Measurements from ENCODE around the gene RPL28.

Gene RPL28

GRCh38 chr19:55377356-55378131 is 8.2 kb upstream of the RPL28 start:
- no peaks in the 10 kb centered on the region for H3K9me3 Mint-ChIP-seq
- no peak overlapping the region for H3K4me3 Mint-ChIP-seq
- H3K36me3 Mint-ChIP-seq = peaks cover 6% of the 10 kb centered on the region
- ATAC-seq (no peak), DNase-seq (ENCODE audit: low spot score in 2 of 2) (no peak)
- H3K27ac Mint-ChIP-seq = no peak overlapping the region
- peaks cover 27% of the 10 kb centered on the region for H3K4me1 Mint-ChIP-seq

DNA sequence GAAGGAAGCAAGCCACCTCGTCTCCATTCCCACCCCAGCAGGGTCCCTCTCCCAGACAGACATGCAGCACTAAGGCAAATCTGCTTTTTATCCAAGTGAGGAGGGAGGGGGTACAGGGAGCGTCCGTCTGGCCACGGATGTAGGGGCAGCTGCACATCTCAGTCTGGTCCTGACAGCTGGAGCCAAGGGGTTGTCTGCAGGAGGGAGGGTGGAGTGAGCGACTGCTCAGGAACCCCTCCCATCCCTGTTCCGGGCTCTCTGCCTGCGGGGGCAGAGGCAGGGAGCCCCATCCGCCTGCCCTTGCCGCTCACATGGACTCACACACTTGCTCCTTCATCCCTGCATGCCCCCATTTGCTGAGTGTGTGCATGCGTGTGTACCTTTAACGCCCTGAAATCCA is 6.6 kb upstream of the RPL28 start:
- Mint-ChIP-seq H3K4me3 (no peak overlapping the region), H3K4me1 (peaks cover 28% of the 10 kb centered on the region), H3K9me3 (no peaks in the 10 kb centered on the region), H3K27ac (no peak overlapping the region), H3K36me3 (peaks cover 6% of the 10 kb centered on the region)
- ATAC-seq = no peak
- no peak for DNase-seq (ENCODE audit: low spot score in 2 of 2)

GRCh38 chr19:55382013-55382412 is 3.7 kb upstream of the RPL28 start:
- Mint-ChIP-seq H3K36me3 (peaks cover 26% of the 10 kb centered on the region), H3K4me3 (peak overlapping the region; percentile 99), H3K27ac (peak overlapping the region; percentile 100), H3K4me1 (peaks cover 52% of the 10 kb centered on the region), H3K9me3 (no peaks in the 10 kb centered on the region)
- DNase-seq (ENCODE audit: low spot score in 2 of 2) (no peak), ATAC-seq (no peak)

DNA sequence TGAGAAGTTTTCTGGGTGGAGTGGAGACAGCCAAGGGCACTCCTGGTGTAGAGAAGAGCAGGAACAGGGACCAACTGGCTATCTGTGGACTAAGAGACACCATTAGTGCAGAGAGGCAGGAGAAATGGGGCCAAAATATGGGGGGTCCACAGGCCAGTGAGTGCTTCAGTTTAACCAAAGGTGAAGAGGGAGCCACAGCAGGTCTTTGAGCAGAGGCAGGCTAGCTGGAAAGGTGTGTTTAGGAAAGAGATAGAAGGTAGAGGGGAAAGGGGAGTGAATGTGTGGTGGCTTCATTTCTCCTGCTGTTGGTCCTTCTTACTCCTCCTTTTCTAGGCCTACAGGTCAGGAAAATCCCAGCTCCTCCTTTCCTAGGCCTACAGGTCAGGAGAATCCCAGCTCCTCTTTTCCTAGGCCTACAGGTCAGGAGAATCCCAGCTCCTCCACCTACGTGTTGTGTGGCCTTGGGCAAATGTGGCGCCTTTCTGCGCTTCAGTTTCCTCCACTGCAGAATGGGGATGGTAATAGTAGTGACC is 3.1 kb upstream of the RPL28 start:
- no peaks in the 10 kb centered on the region for H3K9me3 Mint-ChIP-seq
- H3K27ac Mint-ChIP-seq = peak overlapping the region; percentile 100
- ATAC-seq (no peak), DNase-seq (ENCODE audit: low spot score in 2 of 2) (no peak)
- H3K36me3 Mint-ChIP-seq = peaks cover 32% of the 10 kb centered on the region
- H3K4me1 Mint-ChIP-seq = peaks cover 58% of the 10 kb centered on the region
- H3K4me3 Mint-ChIP-seq = peak overlapping the region; percentile 99

DNA sequence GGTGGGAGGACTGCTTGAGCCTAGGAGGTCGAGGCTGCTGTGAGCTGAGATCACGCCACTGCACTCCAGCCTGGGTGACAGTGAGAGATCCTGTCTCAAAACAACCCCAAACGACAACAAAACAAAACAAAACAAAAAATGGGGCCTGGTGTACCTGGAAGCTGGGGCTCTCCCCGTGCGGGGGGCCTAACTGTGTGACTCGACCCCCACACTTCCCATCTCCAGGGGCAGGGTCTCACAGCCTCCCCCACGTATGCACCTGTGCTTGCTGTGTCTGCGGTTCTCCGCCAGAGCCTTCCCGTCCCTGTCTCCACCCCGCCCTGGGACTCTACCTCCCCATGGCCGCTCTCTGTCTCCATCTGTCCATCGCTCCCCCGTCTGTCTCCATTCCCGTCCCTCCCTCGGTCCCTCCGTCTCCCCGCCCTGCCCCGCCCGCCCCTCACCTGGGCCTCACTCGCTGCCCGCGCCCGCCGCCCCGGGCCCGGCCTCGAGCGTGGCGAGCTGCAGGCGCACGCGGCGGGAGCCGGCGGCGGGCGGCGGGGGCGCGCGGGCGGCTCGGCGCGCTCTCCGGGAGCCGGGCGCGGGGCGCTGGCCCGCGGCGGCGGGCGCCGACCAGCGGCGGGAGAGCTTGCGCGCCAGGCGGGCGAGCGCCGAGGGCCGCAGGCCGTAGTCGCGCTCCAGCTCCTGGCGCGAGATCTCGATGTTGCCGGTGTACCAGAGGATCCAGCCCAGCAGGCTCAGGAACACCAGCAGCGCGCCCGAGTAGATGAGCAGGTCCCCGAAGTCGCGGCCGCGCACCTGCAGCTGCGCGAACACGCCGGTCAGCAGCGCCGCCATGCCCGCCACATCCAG is 2.2 kb upstream of the RPL28 start:
- Mint-ChIP-seq H3K4me3 (peak overlapping the region; percentile 99), H3K9me3 (no peaks in the 10 kb centered on the region), H3K27ac (peak overlapping the region; percentile 100), H3K36me3 (peaks cover 41% of the 10 kb centered on the region), H3K4me1 (peaks cover 67% of the 10 kb centered on the region)
- DNase-seq (ENCODE audit: low spot score in 2 of 2) = peak; percentile 41 to 77
- peak; percentile 19 for ATAC-seq

DNA sequence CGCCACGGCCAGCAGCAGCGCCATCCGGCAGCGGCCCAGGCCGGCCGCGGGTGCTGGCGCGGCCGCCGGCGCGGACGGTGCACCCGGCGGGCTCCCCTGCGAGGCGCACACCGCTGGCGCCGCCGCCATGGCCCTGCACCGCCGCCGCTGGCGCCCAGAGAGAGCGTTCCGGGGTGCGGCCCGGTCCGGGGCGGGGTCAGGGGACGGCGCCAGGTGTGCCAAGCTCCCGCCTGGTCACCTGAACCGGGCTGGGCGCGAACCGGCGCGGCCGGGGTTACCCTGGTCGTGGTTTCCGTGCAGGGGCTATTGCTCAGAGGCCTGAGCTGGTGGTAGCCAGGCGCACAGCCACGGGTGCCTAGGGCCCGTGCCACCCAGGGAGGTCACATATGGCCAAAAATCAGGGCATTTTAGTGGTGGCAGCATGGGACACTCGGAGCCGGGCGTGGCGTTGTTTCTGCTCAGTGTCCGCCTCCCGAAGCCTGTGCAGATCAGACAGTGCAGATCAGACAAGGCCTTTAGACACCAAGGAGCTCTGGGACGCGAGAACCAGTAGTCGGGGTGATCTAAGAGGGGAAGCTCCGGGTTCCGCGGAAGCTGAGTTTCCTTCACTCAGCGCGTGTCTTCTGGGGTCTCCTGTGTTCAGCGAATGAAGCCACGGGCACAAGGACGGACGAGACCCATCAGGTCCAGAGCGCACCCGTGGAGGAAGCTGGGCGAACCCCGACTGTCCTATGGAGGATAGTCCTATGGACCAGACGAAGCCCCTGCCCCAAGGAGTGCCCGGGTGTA is 1.4 kb upstream of the RPL28 start, which contains the start of gene TMEM238:
Gene TMEM238, minus strand, starts transcription at position 162 of the 789 bp plus-strand sequence. Its CDS starts 33 bp downstream, at position 129.
- ATAC-seq (peak; percentile 9), DNase-seq (ENCODE audit: low spot score in 2 of 2) (peak in 1 of 2 donors; percentile 76)
- Mint-ChIP-seq H3K9me3 (no peaks in the 10 kb centered on the region), H3K36me3 (peaks cover 47% of the 10 kb centered on the region), H3K27ac (peak within 1 kb of the TSS; percentile 100), H3K4me3 (peak within 1 kb of the TSS; percentile 99), H3K4me1 (peaks cover 73% of the 10 kb centered on the region)

- peak overlapping the region; percentile 100 for H3K27ac Mint-ChIP-seq
- peak overlapping the region; percentile 99 for H3K4me3 Mint-ChIP-seq
- peaks cover 77% of the 10 kb centered on the region for H3K4me1 Mint-ChIP-seq
- ATAC-seq (peak; percentile 84), DNase-seq (ENCODE audit: low spot score in 2 of 2) (peak; percentile 89 to 98)
- no peaks in the 10 kb centered on the region for H3K9me3 Mint-ChIP-seq
- peaks cover 51% of the 10 kb centered on the region for H3K36me3 Mint-ChIP-seq
Observed at GRCh38 chr19:55384920-55385723, 610 bp upstream of the RPL28 start.

- ATAC-seq = no peak
- peak overlapping the region; percentile 100 for H3K27ac Mint-ChIP-seq
- H3K36me3 Mint-ChIP-seq = peaks cover 65% of the 10 kb centered on the region
- peak overlapping the region; percentile 99 for H3K4me3 Mint-ChIP-seq
- no peak for DNase-seq (ENCODE audit: low spot score in 2 of 2)
- H3K4me1 Mint-ChIP-seq = peaks cover 82% of the 10 kb centered on the region
- no peaks in the 10 kb centered on the region for H3K9me3 Mint-ChIP-seq
Observed at GRCh38 chr19:55386493-55386971, 800 bp downstream of the RPL28 start.

- Mint-ChIP-seq H3K36me3 (peaks cover 78% of the 10 kb centered on the region), H3K4me3 (peak overlapping the region; percentile 99), H3K4me1 (peaks cover 68% of the 10 kb centered on the region), H3K27ac (peak overlapping the region; percentile 100), H3K9me3 (no peaks in the 10 kb centered on the region)
- DNase-seq (ENCODE audit: low spot score in 2 of 2) = no peak
- no peak for ATAC-seq
Observed at GRCh38 chr19:55387736-55388497, 2.2 kb downstream of the RPL28 start.

- peaks cover 59% of the 10 kb centered on the region for H3K4me1 Mint-ChIP-seq
- H3K4me3 Mint-ChIP-seq = peak overlapping the region; percentile 99
- H3K36me3 Mint-ChIP-seq = peaks cover 84% of the 10 kb centered on the region
- no peak for DNase-seq (ENCODE audit: low spot score in 2 of 2)
- H3K27ac Mint-ChIP-seq = peak overlapping the region; percentile 100
- ATAC-seq = no peak
- no peaks in the 10 kb centered on the region for H3K9me3 Mint-ChIP-seq
Observed at GRCh38 chr19:55389386-55390317, 3.9 kb downstream of the RPL28 start.

GRCh38 chr19:55390461-55390880 is 4.7 kb downstream of the RPL28 start:
- H3K9me3 Mint-ChIP-seq = no peaks in the 10 kb centered on the region
- H3K4me1 Mint-ChIP-seq = peaks cover 54% of the 10 kb centered on the region
- ATAC-seq (no peak), DNase-seq (ENCODE audit: low spot score in 2 of 2) (no peak)
- H3K36me3 Mint-ChIP-seq = peaks cover 80% of the 10 kb centered on the region
- H3K27ac Mint-ChIP-seq = peak overlapping the region; percentile 100
- H3K4me3 Mint-ChIP-seq = no peak overlapping the region

DNA sequence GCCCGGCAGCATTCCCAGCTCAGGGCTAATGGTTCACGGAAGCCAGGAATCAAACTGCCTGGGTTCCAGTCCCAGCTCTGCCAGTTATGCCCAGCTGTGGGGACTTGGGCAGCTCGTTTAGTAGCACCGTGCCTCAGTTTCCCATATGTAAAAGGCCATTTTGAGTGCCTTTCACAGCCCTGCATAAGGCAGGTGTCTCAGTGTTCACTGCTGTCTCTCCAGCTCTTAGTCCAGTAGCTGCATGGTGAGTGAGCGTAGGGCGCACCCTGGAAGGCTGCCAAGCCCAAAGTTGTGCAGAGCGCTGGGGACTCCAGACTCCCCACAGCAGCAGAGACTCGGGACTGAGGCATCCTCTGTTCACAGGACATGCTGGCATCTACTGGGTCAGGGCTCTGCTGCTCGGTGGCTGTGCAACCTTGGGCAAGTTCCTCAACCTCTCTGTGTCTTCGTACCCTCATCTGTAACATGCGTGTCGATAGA is 5.5 kb downstream of the RPL28 start:
- no peaks in the 10 kb centered on the region for H3K9me3 Mint-ChIP-seq
- peaks cover 47% of the 10 kb centered on the region for H3K4me1 Mint-ChIP-seq
- no peak overlapping the region for H3K4me3 Mint-ChIP-seq
- ATAC-seq = no peak
- H3K36me3 Mint-ChIP-seq = peaks cover 72% of the 10 kb centered on the region
- no peak for DNase-seq (ENCODE audit: low spot score in 2 of 2)
- H3K27ac Mint-ChIP-seq = peak overlapping the region; percentile 100
